Thyroid gland (tissue), 4 donors: ENCODE data around the gene SLC35E3. TPM values are rescaled to one million over a fixed set of nuclear protein-coding genes. Genes with fewer than 3 reads are reported as not detected.
"Not testable (repeated sequence)": the region's sequence is repeated elsewhere in the genome, so short reads cannot be mapped to it uniquely, and the experiment has no call there.

ENCODE experiments used
- DNase-seq, 2 donors: peaks; one replicate each; pipeline ENCODE4 v3.0.0-alpha.2; 2019
- H3K27ac ChIP-seq, 3 donors: fragments of 200-600 bp; sonication (generic); 1 replicate in 2 of 3; 2 replicates in 1 of 3; pipeline ENCODE4 v1.5.1; 2016 to 2019; ENCODE audit warnings: mild to moderate bottlenecking in 1 of 3, moderate library complexity in 1 of 3
- H3K27me3 ChIP-seq: fragments of 200-600 bp; sonication (generic); one replicate; pipeline ENCODE4 v1.5.1; 2019
- H3K36me3 ChIP-seq, 2 donors: fragments of 200-600 bp; sonication (generic); one replicate each; pipeline ENCODE4 v1.5.1; 2016 to 2019
- H3K4me1 ChIP-seq, 2 donors: fragments of 200-600 bp; sonication (generic); one replicate each; pipeline ENCODE4 v1.5.1; 2017 to 2019
- H3K4me3 ChIP-seq, 3 donors: fragments of 200-600 bp; sonication (generic); replicated peaks in 1 of 3; 1 replicate in 2 of 3; 2 replicates in 1 of 3; pipeline ENCODE4 v1.5.1; 2016; ENCODE audit warnings: mild to moderate bottlenecking in 1 of 3
- H3K9me3 ChIP-seq: fragments of 200-600 bp; sonication (generic); one replicate; pipeline ENCODE4 v1.5.1; 2017
- CTCF ChIP-seq, 6 experiments: fragments of 200-600 bp in 3 of 6; fragments of 450-650 bp in 3 of 6; sonication (generic) in 3 of 6; IDR thresholded peaks; one replicate each; pipeline ENCODE4 v1.5.1; 2016 to 2019; ENCODE audit warnings: antibody characterized with exemption in 6 of 6, mild to moderate bottlenecking in 2 of 6, inconsistent platforms in 1 of 6, moderate library complexity in 1 of 6
- POLR2A ChIP-seq, 2 donors: fragments of 450-650 bp; IDR thresholded peaks; one replicate each; pipeline ENCODE4 v1.6.1; 2017; ENCODE audit warnings: antibody characterized with exemption in 2 of 2, mild to moderate bottlenecking in 2 of 2, moderate library complexity in 1 of 2
- WGBS, 2 donors: methylation state at CpG; one replicate each; pipeline ENCODE4 v1.1.5; 2017; 5-methylcytosine and 5-hydroxymethylcytosine counted together
- intact Hi-C: fragments of 100-400 bp; cut with DNase I; formaldehyde crosslinking; loops from one replicate; pipeline ENCODE4 v1.15.1; 2023
- total RNA-seq, 4 donors: library from RNA; depleted of rRNA; stranded (reverse); fragments of >200 nt; gene quantifications; one replicate each; pipeline ENCODE4 v1.2.3, GENCODE V29; 2016

SLC35E3 gene
- total RNA-seq, 4 donors from 2014 or later: 2.1 to 4.0 (median 2.3) TPM

GRCh38 chr12:68815928-68816800 lies 70.2 kb downstream of the SLC35E3 start:
- Histone ChIP-seq H3K27me3 (no peaks in the 10 kb centered on the region), H3K36me3 (peaks cover 13 to 49% of the 10 kb centered on the region in 2 donors), H3K4me1 (no peaks in the 10 kb centered on the region), H3K9me3 (no peaks in the 10 kb centered on the region), H3K4me3 (no peak overlapping the region), H3K27ac (no peak overlapping the region)
- 98% methylated on average over 8 of the region's 8 CpGs for WGBS, 2 donors
- no peak for DNase-seq
- intact Hi-C loops: no loop called here
- TF ChIP-seq POLR2A (IDR thresholded peaks at IDR 0.05) (no peak), CTCF (IDR thresholded peaks at IDR 0.05) (no peak)

DNA sequence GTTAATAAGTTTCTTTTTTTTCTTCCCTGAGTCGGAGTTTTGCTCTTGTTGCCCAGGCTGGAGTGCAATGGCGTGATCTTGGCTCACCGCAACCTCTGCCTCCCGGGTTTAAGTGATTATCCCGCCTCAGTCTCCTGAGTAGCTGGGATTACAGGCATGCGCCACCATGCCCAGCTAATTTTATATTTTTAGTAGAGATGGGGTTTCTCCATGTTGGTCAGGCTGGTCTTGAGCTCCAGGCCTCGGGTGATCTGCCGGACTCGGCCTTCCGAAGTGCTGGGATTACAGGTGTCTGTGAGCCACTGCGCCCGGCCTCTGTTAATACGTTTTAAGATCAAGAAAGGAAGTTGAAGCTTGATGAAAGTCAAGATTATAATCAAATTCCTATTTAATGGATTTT lies 73.5 kb downstream of the SLC35E3 start:
- H3K4me3 ChIP-seq, H3K9me3 ChIP-seq, H3K27ac ChIP-seq, H3K27me3 ChIP-seq, intact Hi-C loops, DNase-seq, H3K4me1 ChIP-seq: not testable (repeated sequence)
- 93 to 96% methylated on average over 13 of the region's 13 CpGs for WGBS, 2 donors
- peaks cover 27 to 49% of the 10 kb centered on the region in 2 donors for H3K36me3 ChIP-seq

- H3K27me3 ChIP-seq: no peaks in the 10 kb centered on the region
- H3K36me3 ChIP-seq: peaks cover 36 to 52% of the 10 kb centered on the region in 2 donors
- no peak overlapping the region for H3K4me3 ChIP-seq
- no peak overlapping the region for H3K27ac ChIP-seq
- no peak for TF ChIP-seq POLR2A (IDR thresholded peaks at IDR 0.05)
- TF ChIP-seq CTCF (IDR thresholded peaks at IDR 0.05): no peak
- peaks cover 0 to 4% of the 10 kb centered on the region in 2 donors for H3K4me1 ChIP-seq
- DNase-seq: peak in 1 of 2 donors; percentile 10
- no peaks in the 10 kb centered on the region for H3K9me3 ChIP-seq
- intact Hi-C loops: no loop called here
- 88 to 89% methylated on average over 6 of the region's 6 CpGs for WGBS, 2 donors
Observed at GRCh38 chr12:68821357-68822188, 75.6 kb downstream of the SLC35E3 start.

DNA sequence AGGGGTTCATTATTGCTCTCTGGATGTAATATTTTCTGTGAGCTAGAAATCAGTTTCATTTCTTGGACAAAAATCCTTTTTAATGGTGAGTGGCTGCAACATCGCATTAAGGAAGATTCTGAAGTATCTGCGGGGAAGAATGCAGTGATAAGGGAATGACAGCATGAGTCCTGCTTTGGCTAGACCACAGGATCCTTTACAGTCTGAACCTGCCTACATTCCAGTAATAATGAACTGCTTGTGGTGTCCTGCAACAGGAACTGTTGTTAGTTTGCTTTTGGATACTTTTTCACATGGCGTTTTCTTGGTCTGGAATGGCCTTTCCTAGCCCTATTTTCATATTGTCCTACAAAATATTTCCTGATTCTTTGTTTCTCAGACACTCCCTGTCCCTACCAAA lies 77.7 kb downstream of the SLC35E3 start:
- H3K4me1 ChIP-seq: peaks cover 0 to 4% of the 10 kb centered on the region in 2 donors
- H3K4me3 ChIP-seq: no peak overlapping the region
- peaks cover 37 to 51% of the 10 kb centered on the region in 2 donors for H3K36me3 ChIP-seq
- TF ChIP-seq POLR2A (IDR thresholded peaks at IDR 0.05) (no peak), CTCF (IDR thresholded peaks at IDR 0.05) (no peak)
- WGBS, 2 donors: 94 to 95% methylated on average over 3 of the region's 3 CpGs
- intact Hi-C loops: no loop called here
- H3K27me3 ChIP-seq: no peaks in the 10 kb centered on the region
- no peak for DNase-seq
- no peak overlapping the region for H3K27ac ChIP-seq
- no peaks in the 10 kb centered on the region for H3K9me3 ChIP-seq

- TF ChIP-seq POLR2A (IDR thresholded peaks at IDR 0.05): no peak
- TF ChIP-seq CTCF (IDR thresholded peaks at IDR 0.05): no peak
- Histone ChIP-seq H3K36me3 (peaks cover 40 to 48% of the 10 kb centered on the region in 2 donors), H3K4me1 (peaks cover 0 to 4% of the 10 kb centered on the region in 2 donors), H3K9me3 (no peaks in the 10 kb centered on the region), H3K27ac (no peak overlapping the region), H3K4me3 (no peak overlapping the region), H3K27me3 (no peaks in the 10 kb centered on the region)
- intact Hi-C loops: no loop called here
- 94 to 95% methylated on average over 5 of the region's 5 CpGs for WGBS, 2 donors
- no peak for DNase-seq
Observed at GRCh38 chr12:68824131-68824530, 78.2 kb downstream of the SLC35E3 start.
